Measurements from ENCODE around the gene PAPSS1.

Gene PAPSS1

GRCh38 chr4:107600436-107600835, 119.6 kb downstream of the PAPSS1 start:
- Histone ChIP-seq H3K36me3 (ENCODE audit: control insufficient read depth, low read length) (no peaks in the 10 kb centered on the region), H3K9me2 (replicated peaks; ENCODE audit: control insufficient read depth, low read length) (no peaks in the 10 kb centered on the region), H3K27me3 (ENCODE audit: control insufficient read depth, low read length) (no peaks in the 10 kb centered on the region), H3K4me2 (ENCODE audit: low read length) (no peak overlapping the region), H3K9me3 (ENCODE audit: control insufficient read depth, insufficient read depth, low read length) (no peaks in the 10 kb centered on the region), H3K4me1 (ENCODE audit: control insufficient read depth, low read length) (0 out of 2 replicates have a peak, but pooled peaks cover 4% of the 10 kb centered on the region), H3F3A (ENCODE audit: control insufficient read depth, insufficient read depth) (no peaks in the 10 kb centered on the region), H3K4me3 (ENCODE audit: low read length) (no peak overlapping the region), H3K27ac (ENCODE audit: low read depth, low read length) (no peak overlapping the region), H4K20me1 (ENCODE audit: control insufficient read depth, insufficient read depth, low read depth, low read length) (no peaks in the 10 kb centered on the region), H3K79me2 (ENCODE audit: control insufficient read depth, low read length) (no peaks in the 10 kb centered on the region)
- TF ChIP-seq CTCF (IDR thresholded peaks at IDR 0.05; ENCODE audit: low read depth, low read length, poor library complexity, severe bottlenecking) (no peak), EZH2phosphoT487 (IDR thresholded peaks at IDR 0.05; ENCODE audit: borderline replicate concordance, low read length) (no peak)

GRCh38 chr4:107599841-107600240, 120.2 kb downstream of the PAPSS1 start:
- Histone ChIP-seq H3K4me1 (ENCODE audit: control insufficient read depth, low read length) (0 out of 2 replicates have a peak, but pooled peaks cover 5% of the 10 kb centered on the region), H3K79me2 (ENCODE audit: control insufficient read depth, low read length) (no peaks in the 10 kb centered on the region), H3K4me3 (ENCODE audit: low read length) (no peak overlapping the region), H4K20me1 (ENCODE audit: control insufficient read depth, insufficient read depth, low read depth, low read length) (no peaks in the 10 kb centered on the region), H3K36me3 (ENCODE audit: control insufficient read depth, low read length) (no peaks in the 10 kb centered on the region), H3K27me3 (ENCODE audit: control insufficient read depth, low read length) (no peaks in the 10 kb centered on the region), H3K4me2 (ENCODE audit: low read length) (no peak overlapping the region), H3K9me3 (ENCODE audit: control insufficient read depth, insufficient read depth, low read length) (no peaks in the 10 kb centered on the region), H3K9me2 (replicated peaks; ENCODE audit: control insufficient read depth, low read length) (no peaks in the 10 kb centered on the region), H3K27ac (ENCODE audit: low read depth, low read length) (no peak overlapping the region), H3F3A (ENCODE audit: control insufficient read depth, insufficient read depth) (no peaks in the 10 kb centered on the region)
- TF ChIP-seq CTCF (IDR thresholded peaks at IDR 0.05; ENCODE audit: low read depth, low read length, poor library complexity, severe bottlenecking) (no peak), EZH2phosphoT487 (IDR thresholded peaks at IDR 0.05; ENCODE audit: borderline replicate concordance, low read length) (no peak)

GRCh38 chr4:107593230-107593629, 126.8 kb downstream of the PAPSS1 start:
- Histone ChIP-seq H4K20me1 (ENCODE audit: control insufficient read depth, insufficient read depth, low read depth, low read length) (no peaks in the 10 kb centered on the region), H3K36me3 (ENCODE audit: control insufficient read depth, low read length) (0 out of 2 replicates have a peak, but pooled peaks cover 4% of the 10 kb centered on the region), H3K4me2 (ENCODE audit: low read length) (peak overlapping the region; percentile 68), H3K4me3 (ENCODE audit: low read length) (peak overlapping the region; percentile 58), H3K27me3 (ENCODE audit: control insufficient read depth, low read length) (no peaks in the 10 kb centered on the region), H3K9me3 (ENCODE audit: control insufficient read depth, insufficient read depth, low read length) (peaks cover 27% of the 10 kb centered on the region), H3K4me1 (ENCODE audit: control insufficient read depth, low read length) (peaks cover 51% of the 10 kb centered on the region), H3F3A (ENCODE audit: control insufficient read depth, insufficient read depth) (no peaks in the 10 kb centered on the region), H3K9me2 (replicated peaks; ENCODE audit: control insufficient read depth, low read length) (no peaks in the 10 kb centered on the region), H3K27ac (ENCODE audit: low read depth, low read length) (peak overlapping the region; percentile 73), H3K79me2 (ENCODE audit: control insufficient read depth, low read length) (no peaks in the 10 kb centered on the region)
- TF ChIP-seq CTCF (IDR thresholded peaks at IDR 0.05; ENCODE audit: low read depth, low read length, poor library complexity, severe bottlenecking) (no peak), EZH2phosphoT487 (IDR thresholded peaks at IDR 0.05; ENCODE audit: borderline replicate concordance, low read length) (no peak)

All from DOHH2 (cell line).